K562 (cell line): Measurements from ENCODE around the gene NAIF1. TPM values are rescaled to one million over a fixed set of nuclear protein-coding genes. Genes with fewer than 3 reads are reported as not detected.

Source experiments
- BRF1 ChIP-seq: IDR thresholded peaks from 3 replicates; pipeline ENCODE4 v1.6.1; 2011; ENCODE audit warnings: borderline replicate concordance, mild to moderate bottlenecking; ENCODE audit not compliant: insufficient read length; ENCODE audit errors: extremely low read depth
- MAFF ChIP-seq: IDR thresholded peaks from 2 replicates; pipeline ENCODE4 v1.6.1; 2012; ENCODE audit warnings: low read length, improper control_type of control experiment
- MCM3 ChIP-seq: fragments of 450-650 bp; IDR thresholded peaks from 2 replicates; pipeline ENCODE4 v1.6.1; 2016
- NCOA2 ChIP-seq, 2 experiments: fragments of 450-650 bp; IDR thresholded peaks; 2 replicates each; pipeline ENCODE4 v1.6.1; 2018; ENCODE audit warnings: mild to moderate bottlenecking in 2 of 2, moderate library complexity in 1 of 2; ENCODE audit not compliant: partially characterized antibody in 2 of 2
- SNIP1 ChIP-seq: fragments of 450-650 bp; IDR thresholded peaks from 2 replicates; pipeline ENCODE4 v1.7.1; 2017; ENCODE audit warnings: low read depth, mild to moderate bottlenecking
- ZNF134 ChIP-seq: fragments of 250-450 bp; sonication (Bioruptor Pico); conservative IDR thresholded peaks from 2 replicates; pipeline ENCODE4 v1.4.0; 2020
- ZNF197 ChIP-seq: fragments of 200-800 bp; sonication (Bioruptor generic); IDR thresholded peaks from 2 replicates; pipeline ENCODE4 v1.6.1; 2016; ENCODE audit warnings: low read depth, missing genetic modification characterization, missing compliant biosample characterization
- polyA plus RNA-seq, 8 experiments: library from polyadenylated mRNA; depleted of rRNA in 4 of 8; stranded (reverse) in 5 of 8; unstranded in 3 of 8; fragments of >200 nt; fragmentation: Nextera tagmentation in 2 of 8; fragmentation: Illumina TruSeq in 1 of 8; extraction: Ambion mirVana in 2 of 8; extraction: Trizol in 1 of 8; gene quantifications; 2 replicates each; pipeline versions ENCODE4 v1.2.1 to v1.2.3, GENCODE V29; 2011 to 2014; ENCODE audit warnings: inconsistent platforms in 1 of 8, missing spikeins in 1 of 8
- total RNA-seq, 7 experiments: library from RNA; depleted of rRNA in 6 of 7; stranded (reverse); fragments of >200 nt in 6 of 7; fragmentation: Illumina TruSeq in 2 of 7; extraction: Trizol in 2 of 7; gene quantifications; 2 replicates each; pipeline versions ENCODE4 v1.2.1 to v1.2.3, GENCODE V29; 2011 to 2021; ENCODE audit warnings: low replicate concordance in 1 of 7
- TF ChIP-seq, protein P1 (sequence below), 2 experiments: fragments of 450-650 bp; IDR thresholded peaks; 2 replicates each; pipeline ENCODE4 v1.6.1; 2016; ENCODE audit warnings: mild to moderate bottlenecking in 2 of 2, borderline replicate concordance in 1 of 2, low read depth in 1 of 2, moderate library complexity in 1 of 2
- TF ChIP-seq, protein P2 (sequence below): sonication (generic); formaldehyde crosslinking; IDR thresholded peaks from 2 replicates; pipeline ENCODE4 v1.8.0; 2022; ENCODE audit warnings: missing genetic modification reagents, mild to moderate bottlenecking, borderline replicate concordance
- TF ChIP-seq, protein P3 (sequence below): fragments of 250-450 bp; sonication (Bioruptor Pico); IDR thresholded peaks from 2 replicates; pipeline ENCODE4 v1.6.1; 2021; ENCODE audit warnings: mild to moderate bottlenecking
- TF ChIP-seq, protein P4 (sequence below): sonication (generic); formaldehyde crosslinking; IDR thresholded peaks from 2 replicates; pipeline ENCODE4 v1.8.0; 2022; ENCODE audit warnings: missing genetic modification reagents, mild to moderate bottlenecking, moderate library complexity, borderline replicate concordance
- TF ChIP-seq, protein P5 (sequence below): sonication (generic); formaldehyde crosslinking; IDR thresholded peaks from 2 replicates; pipeline ENCODE4 v1.8.0; 2022; ENCODE audit warnings: mild to moderate bottlenecking, low read depth, missing genetic modification reagents

The NAIF1 gene
- total and polyA plus RNA-seq, 9 of the 15 experiments (the other 6 are each of a cell fraction or from before 2014, with no cell fraction given) = 4.8 to 26.6 (median 17.2) TPM

DNA sequence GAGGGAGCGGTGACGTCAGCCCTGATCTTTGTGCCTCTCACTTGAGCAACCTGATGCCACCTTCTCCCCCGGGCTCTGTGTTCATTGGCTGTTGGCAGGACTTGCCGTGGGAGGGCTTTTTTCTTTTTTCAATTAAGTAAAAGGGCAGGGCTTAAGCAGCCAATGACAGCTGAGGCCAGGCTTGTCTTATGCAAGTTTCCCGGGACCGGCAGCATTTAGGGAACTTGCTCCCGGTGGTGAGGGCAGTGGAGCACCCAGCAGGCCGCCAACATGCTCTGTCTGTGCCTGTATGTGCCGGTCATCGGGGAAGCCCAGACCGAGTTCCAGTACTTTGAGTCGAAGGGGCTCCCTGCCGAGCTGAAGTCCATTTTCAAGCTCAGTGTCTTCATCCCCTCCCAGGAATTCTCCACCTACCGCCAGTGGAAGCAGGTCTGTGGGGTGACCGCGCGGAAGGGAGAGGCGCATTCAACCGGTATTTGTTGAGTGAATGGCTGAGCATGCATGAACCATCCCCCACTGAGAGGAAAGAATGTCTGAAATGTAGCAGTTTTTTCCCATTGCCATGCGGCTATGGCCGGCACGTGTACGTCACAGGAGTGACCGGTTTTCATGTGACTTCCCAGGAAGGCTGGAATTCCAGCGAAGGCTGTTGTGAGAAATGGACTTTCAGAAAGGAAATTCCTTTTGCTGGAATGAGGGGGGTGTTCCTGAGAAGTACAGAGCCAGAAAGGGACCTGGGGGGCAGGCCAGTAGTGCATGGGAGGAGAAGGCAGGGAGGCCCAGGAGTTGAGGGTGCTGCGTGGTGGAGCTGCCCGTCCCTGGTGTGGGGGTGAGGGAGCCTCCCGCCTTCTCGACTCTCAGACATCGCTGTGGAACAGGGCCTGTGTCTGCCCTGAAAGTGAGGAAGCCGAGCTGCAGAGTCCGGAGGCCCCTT lies 31.4 kb upstream of the NAIF1 start (continued):
- TF ChIP-seq, protein P1, sequence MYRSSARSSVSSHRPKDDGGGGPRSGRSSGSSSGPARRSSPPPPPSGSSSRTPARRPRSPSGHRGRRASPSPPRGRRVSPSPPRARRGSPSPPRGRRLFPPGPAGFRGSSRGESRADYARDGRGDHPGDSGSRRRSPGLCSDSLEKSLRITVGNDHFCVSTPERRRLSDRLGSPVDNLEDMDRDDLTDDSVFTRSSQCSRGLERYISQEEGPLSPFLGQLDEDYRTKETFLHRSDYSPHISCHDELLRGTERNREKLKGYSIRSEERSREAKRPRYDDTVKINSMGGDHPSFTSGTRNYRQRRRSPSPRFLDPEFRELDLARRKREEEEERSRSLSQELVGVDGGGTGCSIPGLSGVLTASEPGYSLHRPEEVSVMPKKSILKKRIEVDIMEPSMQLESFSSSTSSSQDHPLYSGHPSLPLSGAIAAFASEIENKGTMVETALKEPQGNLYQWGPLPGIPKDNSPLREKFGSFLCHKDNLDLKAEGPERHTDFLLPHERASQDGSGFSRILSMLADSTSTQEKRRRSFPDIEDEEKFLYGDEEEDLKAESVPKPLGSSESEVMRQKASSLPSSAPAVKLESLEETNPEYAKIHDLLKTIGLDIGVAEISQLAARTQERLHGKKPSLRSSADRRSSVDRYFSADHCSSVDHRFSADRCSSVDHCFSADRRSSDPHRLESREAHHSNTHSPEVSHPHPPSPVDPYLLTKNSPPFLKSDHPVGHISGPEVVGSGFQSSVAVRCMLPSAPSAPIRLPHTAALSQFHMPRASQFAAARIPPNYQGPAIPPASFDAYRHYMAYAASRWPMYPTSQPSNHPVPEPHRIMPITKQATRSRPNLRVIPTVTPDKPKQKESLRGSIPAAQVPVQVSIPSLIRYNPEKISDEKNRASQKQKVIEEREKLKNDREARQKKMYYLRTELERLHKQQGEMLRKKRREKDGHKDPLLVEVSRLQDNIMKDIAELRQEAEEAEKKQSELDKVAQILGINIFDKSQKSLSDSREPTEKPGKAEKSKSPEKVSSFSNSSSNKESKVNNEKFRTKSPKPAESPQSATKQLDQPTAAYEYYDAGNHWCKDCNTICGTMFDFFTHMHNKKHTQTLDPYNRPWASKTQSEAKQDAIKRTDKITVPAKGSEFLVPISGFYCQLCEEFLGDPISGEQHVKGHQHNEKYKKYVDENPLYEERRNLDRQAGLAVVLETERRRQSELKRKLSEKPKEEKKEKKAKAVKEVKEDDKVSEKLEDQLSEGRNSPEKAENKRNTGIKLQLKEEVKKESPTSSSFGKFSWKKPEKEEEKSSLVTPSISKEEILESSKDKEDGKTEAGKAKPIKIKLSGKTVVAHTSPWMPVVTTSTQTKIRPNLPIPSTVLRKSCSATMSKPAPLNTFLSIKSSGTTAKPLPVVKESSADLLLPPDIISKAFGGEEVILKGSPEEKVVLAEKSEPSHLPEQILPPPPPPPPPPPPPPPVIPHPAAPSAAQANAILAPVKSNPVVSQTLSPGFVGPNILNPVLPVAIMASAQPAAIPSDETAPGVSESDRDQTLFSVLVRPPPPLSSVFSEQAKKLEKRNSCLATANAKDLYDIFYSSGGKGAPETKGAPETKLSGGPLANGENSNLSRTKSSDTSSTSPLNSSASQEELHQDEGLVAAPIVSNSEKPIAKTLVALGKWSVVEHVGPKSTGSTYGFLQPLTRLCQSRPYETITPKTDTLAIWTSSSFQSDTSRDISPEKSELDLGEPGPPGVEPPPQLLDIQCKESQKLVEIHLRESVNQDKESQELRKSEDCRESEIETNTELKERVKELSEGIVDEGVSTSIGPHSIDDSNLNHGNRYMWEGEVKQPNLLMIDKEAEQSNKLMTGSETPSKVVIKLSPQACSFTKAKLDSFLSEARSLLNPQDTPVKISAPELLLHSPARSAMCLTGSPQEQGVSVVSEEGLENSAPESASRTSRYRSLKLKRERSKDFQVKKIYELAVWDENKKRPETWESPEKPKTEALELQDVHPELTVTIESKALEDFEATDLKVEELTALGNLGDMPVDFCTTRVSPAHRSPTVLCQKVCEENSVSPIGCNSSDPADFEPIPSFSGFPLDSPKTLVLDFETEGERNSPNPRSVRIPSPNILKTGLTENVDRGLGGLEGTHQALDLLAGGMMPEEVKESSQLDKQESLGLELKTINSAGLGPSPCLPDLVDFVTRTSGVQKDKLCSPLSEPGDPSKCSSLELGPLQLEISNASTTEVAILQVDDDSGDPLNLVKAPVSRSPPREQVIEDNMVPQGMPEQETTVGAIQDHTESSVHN (IDR thresholded peaks at IDR 0.05; ENCODE audit: borderline replicate concordance in 1 of 2, low read depth in 1 of 2) = 0 out of 4 replicates have a peak, but pooled peaks of 1 of the 2 experiments have one; percentile 26
- no peak for TF ChIP-seq ZNF197
- TF ChIP-seq SNIP1 = no peak
- TF ChIP-seq, protein P2, sequence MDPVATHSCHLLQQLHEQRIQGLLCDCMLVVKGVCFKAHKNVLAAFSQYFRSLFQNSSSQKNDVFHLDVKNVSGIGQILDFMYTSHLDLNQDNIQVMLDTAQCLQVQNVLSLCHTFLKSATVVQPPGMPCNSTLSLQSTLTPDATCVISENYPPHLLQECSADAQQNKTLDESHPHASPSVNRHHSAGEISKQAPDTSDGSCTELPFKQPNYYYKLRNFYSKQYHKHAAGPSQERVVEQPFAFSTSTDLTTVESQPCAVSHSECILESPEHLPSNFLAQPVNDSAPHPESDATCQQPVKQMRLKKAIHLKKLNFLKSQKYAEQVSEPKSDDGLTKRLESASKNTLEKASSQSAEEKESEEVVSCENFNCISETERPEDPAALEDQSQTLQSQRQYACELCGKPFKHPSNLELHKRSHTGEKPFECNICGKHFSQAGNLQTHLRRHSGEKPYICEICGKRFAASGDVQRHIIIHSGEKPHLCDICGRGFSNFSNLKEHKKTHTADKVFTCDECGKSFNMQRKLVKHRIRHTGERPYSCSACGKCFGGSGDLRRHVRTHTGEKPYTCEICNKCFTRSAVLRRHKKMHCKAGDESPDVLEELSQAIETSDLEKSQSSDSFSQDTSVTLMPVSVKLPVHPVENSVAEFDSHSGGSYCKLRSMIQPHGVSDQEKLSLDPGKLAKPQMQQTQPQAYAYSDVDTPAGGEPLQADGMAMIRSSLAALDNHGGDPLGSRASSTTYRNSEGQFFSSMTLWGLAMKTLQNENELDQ (CRISPR knock-in tag) = no peak
- TF ChIP-seq, protein P3, sequence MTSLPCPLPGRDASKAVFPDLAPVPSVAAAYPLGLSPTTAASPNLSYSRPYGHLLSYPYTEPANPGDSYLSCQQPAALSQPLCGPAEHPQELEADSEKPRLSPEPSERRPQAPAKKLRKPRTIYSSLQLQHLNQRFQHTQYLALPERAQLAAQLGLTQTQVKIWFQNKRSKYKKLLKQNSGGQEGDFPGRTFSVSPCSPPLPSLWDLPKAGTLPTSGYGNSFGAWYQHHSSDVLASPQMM (CRISPR knock-in tag) = no peak
- no peak for TF ChIP-seq BRF1
- no peak for TF ChIP-seq ZNF134 (CRISPR knock-in tag)
- no peak for TF ChIP-seq NCOA2 (IDR thresholded peaks at IDR 0.05; ENCODE audit: partially characterized antibody in 2 of 2)
- TF ChIP-seq, protein P4, sequence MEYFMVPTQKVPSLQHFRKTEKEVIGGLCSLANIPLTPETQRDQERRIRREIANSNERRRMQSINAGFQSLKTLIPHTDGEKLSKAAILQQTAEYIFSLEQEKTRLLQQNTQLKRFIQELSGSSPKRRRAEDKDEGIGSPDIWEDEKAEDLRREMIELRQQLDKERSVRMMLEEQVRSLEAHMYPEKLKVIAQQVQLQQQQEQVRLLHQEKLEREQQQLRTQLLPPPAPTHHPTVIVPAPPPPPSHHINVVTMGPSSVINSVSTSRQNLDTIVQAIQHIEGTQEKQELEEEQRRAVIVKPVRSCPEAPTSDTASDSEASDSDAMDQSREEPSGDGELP (CRISPR knock-in tag) = peak; percentile 39
- TF ChIP-seq, protein P5, sequence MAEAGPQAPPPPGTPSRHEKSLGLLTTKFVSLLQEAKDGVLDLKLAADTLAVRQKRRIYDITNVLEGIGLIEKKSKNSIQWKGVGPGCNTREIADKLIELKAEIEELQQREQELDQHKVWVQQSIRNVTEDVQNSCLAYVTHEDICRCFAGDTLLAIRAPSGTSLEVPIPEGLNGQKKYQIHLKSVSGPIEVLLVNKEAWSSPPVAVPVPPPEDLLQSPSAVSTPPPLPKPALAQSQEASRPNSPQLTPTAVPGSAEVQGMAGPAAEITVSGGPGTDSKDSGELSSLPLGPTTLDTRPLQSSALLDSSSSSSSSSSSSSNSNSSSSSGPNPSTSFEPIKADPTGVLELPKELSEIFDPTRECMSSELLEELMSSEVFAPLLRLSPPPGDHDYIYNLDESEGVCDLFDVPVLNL (CRISPR knock-in tag) = 0 out of 2 replicates have a peak, but pooled peaks have one; percentile 39
- TF ChIP-seq MCM3 = no peak
- no peak for TF ChIP-seq MAFF
